Endodermal cell (in vitro differentiated cells): ENCODE results near the gene TUBB4A. TPM values are rescaled to one million over a fixed set of nuclear protein-coding genes. Genes with fewer than 3 reads are reported as not detected.

Source experiments
- DNase-seq: peaks from one replicate; pipeline ENCODE4 v3.0.0-alpha.2; 2017
- H3K27ac ChIP-seq: 2 replicates; pipeline ENCODE4 v1.5.1; 2013; ENCODE audit warnings: mild to moderate bottlenecking, low read depth, low read length, moderate library complexity
- H3K27me3 ChIP-seq: 2 replicates; pipeline ENCODE4 v1.6.1; 2013; ENCODE audit warnings: mild to moderate bottlenecking, low read length, moderate library complexity; ENCODE audit not compliant: insufficient read depth, control insufficient read depth, poor library complexity, severe bottlenecking
- H3K36me3 ChIP-seq: 2 replicates; pipeline ENCODE4 v1.7.0; 2013; ENCODE audit warnings: mild to moderate bottlenecking, low read length, moderate library complexity; ENCODE audit not compliant: control insufficient read depth, insufficient read depth
- H3K4me1 ChIP-seq: one replicate; pipeline ENCODE4 v1.7.0; 2013; ENCODE audit warnings: low read length; ENCODE audit not compliant: control insufficient read depth, insufficient read depth
- H3K4me3 ChIP-seq: 2 replicates; pipeline ENCODE4 v1.5.1; 2013; ENCODE audit warnings: mild to moderate bottlenecking, low read length, moderate library complexity
- H3K9ac ChIP-seq: 2 replicates; pipeline ENCODE4 v1.6.1; 2013; ENCODE audit warnings: mild to moderate bottlenecking, low read length, moderate library complexity; ENCODE audit not compliant: poor library complexity, severe bottlenecking; ENCODE audit errors: extremely low read depth
- H3K9me3 ChIP-seq: 2 replicates; pipeline ENCODE4 v1.6.1; 2013; ENCODE audit warnings: mild to moderate bottlenecking, low read length, moderate library complexity; ENCODE audit not compliant: control insufficient read depth
- H3K27ac Mint-ChIP-seq: 2 replicates; pipeline ENCODE4 v1.8.0; 2020; ENCODE audit warnings: mixed read lengths
- H3K27me3 Mint-ChIP-seq: 2 replicates; pipeline ENCODE4 v1.8.0; 2021; ENCODE audit warnings: mild to moderate bottlenecking, mixed read lengths; ENCODE audit not compliant: insufficient read depth
- H3K36me3 Mint-ChIP-seq: 2 replicates; pipeline ENCODE4 v1.8.0; 2020; ENCODE audit warnings: low read depth, mixed read lengths
- H3K4me1 Mint-ChIP-seq: 2 replicates; pipeline ENCODE4 v1.8.0; 2020; ENCODE audit warnings: mixed read lengths
- H3K4me3 Mint-ChIP-seq: 2 replicates; pipeline ENCODE4 v1.8.0; 2020; ENCODE audit warnings: mild to moderate bottlenecking, moderate library complexity, mixed read lengths
- H3K9me3 Mint-ChIP-seq: 2 replicates; pipeline ENCODE4 v1.8.0; 2020; ENCODE audit warnings: mild to moderate bottlenecking, mixed read lengths
- WGBS, 2 experiments: methylation state at CpG; one replicate each; pipeline versions ENCODE4 v1.1.5 to v1.1.7; 2013; ENCODE audit warnings: missing lambda C conversion rate in 2 of 2, mixed read lengths in 1 of 2; ENCODE audit not compliant: insufficient coverage in 1 of 2, insufficient read length in 1 of 2; 5-methylcytosine and 5-hydroxymethylcytosine counted together
- total RNA-seq, 2 donors: library from RNA; stranded (reverse); fragmentation: NEBNext Ultra II Directional in 1 of 2; extraction: Animal tissue kit (Norgen Biotek cat#: 25700) in 1 of 2; gene quantifications; 2 replicates in 1 of 2; 3 replicates in 1 of 2; pipeline ENCODE4 v1.2.1, GENCODE V29; 2021
- TF ChIP-seq, protein P1 (sequence below): fragments of 200-600 bp; sonication (generic); conservative IDR thresholded peaks from 2 replicates; pipeline ENCODE4 v1.5.0; 2021; ENCODE audit warnings: antibody characterized with exemption, mild to moderate bottlenecking

The TUBB4A gene
- total RNA-seq, 2 donors from 2014 or later: 5.2 to 7.5 TPM

DNA sequence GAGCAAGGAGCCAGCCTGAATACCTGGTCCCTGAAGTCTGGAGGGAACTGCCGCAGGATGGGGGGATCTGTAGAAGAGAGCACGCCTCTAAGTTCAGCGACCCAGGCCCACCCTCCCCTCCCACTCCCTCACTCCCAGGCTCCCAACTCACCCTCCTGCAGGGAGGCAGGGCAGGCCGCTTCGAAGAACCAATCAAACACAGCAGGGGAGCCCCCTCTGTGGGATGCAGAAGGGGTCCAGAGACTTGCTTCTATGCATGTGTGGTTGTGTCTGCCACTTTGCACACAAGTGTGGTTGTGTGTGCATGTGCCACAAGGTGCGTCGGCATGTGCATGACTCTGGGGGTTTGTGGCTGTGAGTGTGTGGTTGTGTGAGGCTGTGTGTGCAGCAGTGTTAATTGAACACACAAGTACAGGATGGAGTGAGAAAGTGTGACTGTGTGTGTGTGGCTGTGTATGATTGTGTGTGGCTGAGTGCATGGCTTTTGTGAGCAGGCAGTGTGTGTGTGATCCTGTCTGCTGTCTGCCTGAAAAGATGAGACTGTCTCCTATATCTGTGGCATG, 22.2 kb downstream of the TUBB4A start:
- Histone ChIP-seq H3K4me1 (no peaks in the 10 kb centered on the region), H3K9me3 (no peaks in the 10 kb centered on the region), H3K4me3 (no peak overlapping the region), H3K27me3 (peaks cover 14% of the 10 kb centered on the region), H3K9ac (no peak overlapping the region), H3K36me3 (no peaks in the 10 kb centered on the region), H3K27ac (no peak overlapping the region)
- no peak overlapping the region for H3K27ac Mint-ChIP-seq
- H3K36me3 Mint-ChIP-seq: no peaks in the 10 kb centered on the region
- H3K4me3 Mint-ChIP-seq: no peak overlapping the region
- peaks cover 23% of the 10 kb centered on the region for H3K27me3 Mint-ChIP-seq
- H3K9me3 Mint-ChIP-seq: no peaks in the 10 kb centered on the region
- H3K4me1 Mint-ChIP-seq: no peaks in the 10 kb centered on the region
- DNase-seq: no peak
- 72 to 100% methylated on average over 2 to 7 of the region's 7 CpGs for WGBS, 2 experiments
- TF ChIP-seq, protein P1, sequence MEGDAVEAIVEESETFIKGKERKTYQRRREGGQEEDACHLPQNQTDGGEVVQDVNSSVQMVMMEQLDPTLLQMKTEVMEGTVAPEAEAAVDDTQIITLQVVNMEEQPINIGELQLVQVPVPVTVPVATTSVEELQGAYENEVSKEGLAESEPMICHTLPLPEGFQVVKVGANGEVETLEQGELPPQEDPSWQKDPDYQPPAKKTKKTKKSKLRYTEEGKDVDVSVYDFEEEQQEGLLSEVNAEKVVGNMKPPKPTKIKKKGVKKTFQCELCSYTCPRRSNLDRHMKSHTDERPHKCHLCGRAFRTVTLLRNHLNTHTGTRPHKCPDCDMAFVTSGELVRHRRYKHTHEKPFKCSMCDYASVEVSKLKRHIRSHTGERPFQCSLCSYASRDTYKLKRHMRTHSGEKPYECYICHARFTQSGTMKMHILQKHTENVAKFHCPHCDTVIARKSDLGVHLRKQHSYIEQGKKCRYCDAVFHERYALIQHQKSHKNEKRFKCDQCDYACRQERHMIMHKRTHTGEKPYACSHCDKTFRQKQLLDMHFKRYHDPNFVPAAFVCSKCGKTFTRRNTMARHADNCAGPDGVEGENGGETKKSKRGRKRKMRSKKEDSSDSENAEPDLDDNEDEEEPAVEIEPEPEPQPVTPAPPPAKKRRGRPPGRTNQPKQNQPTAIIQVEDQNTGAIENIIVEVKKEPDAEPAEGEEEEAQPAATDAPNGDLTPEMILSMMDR: no peak

DNA sequence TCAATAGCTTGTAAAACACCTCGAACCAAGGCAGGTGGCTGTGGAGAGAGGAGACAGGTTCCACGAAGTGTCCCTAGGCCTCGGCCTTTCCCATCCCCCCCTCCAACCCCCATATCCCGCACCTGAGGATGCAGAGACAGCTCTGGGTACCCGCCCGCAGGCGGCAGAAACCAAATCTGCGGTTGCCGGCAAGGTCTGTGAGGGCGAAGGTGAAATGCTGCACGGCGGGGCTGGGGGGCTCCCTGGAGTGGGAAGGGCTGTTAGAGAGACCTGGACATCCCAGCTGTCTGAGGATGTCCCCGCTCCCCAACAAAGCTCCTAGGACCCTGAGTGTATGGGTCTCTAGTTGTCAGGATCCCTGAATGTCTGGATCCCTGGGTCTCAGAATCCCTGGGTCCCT, 23.3 kb downstream of the TUBB4A start:
- 95 to 97% methylated on average over 8 to 11 of the region's 13 CpGs for WGBS, 2 experiments
- peaks cover 31% of the 10 kb centered on the region for H3K27me3 Mint-ChIP-seq

DNA sequence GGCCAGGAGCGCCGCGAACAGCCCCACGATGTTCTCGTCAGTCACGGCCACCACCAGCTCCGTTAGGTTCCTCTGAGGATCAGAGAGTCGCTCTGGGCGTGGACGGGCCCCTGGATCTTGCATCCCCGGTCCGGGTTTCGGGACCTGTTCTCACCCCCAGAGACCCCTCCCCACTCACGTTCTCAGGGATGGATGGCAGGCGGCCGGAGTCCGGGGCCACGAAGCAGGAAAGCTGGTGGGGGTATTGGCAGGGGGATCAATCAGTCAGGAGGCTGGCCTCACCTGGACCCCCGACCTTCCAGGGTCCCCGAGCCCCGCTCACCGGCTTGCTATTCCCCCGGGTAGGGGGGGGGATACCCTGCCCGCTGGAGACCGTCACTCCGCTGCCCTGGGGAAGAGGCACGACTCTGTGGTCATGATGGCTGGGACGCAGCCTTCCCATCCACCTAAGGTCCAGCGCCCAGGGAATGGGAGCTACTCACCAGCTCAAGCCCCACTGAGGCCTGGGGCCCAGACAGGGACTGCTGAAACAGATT, 25.1 kb downstream of the TUBB4A start:
- peaks cover 17% of the 10 kb centered on the region for H3K27me3 ChIP-seq
- TF ChIP-seq, protein P1: no peak
- Mint-ChIP-seq H3K9me3 (no peaks in the 10 kb centered on the region), H3K27me3 (peaks cover 32% of the 10 kb centered on the region), H3K4me3 (peak overlapping the region; percentile 52), H3K36me3 (no peaks in the 10 kb centered on the region), H3K4me1 (no peaks in the 10 kb centered on the region), H3K27ac (no peak overlapping the region)
- H3K9ac ChIP-seq: no peak overlapping the region
- H3K9me3 ChIP-seq: no peaks in the 10 kb centered on the region
- H3K27ac ChIP-seq: no peak overlapping the region
- no peak for DNase-seq
- H3K36me3 ChIP-seq: no peaks in the 10 kb centered on the region
- H3K4me3 ChIP-seq: peak overlapping the region; percentile 77
- 25 to 71% methylated on average over 6 to 28 of the region's 29 CpGs for WGBS, 2 experiments
- H3K4me1 ChIP-seq: no peaks in the 10 kb centered on the region

More for the DNA sequence above, 23.3 kb downstream of the TUBB4A start:
- no peak for DNase-seq
- H3K9me3 ChIP-seq: no peaks in the 10 kb centered on the region
- H3K4me3 Mint-ChIP-seq: no peak overlapping the region
- H3K27ac ChIP-seq: no peak overlapping the region
- no peak overlapping the region for H3K9ac ChIP-seq
- H3K27me3 ChIP-seq: peaks cover 17% of the 10 kb centered on the region
- no peaks in the 10 kb centered on the region for H3K4me1 Mint-ChIP-seq
- H3K9me3 Mint-ChIP-seq: no peaks in the 10 kb centered on the region
- TF ChIP-seq, protein P1: no peak
- no peaks in the 10 kb centered on the region for H3K36me3 ChIP-seq
- H3K27ac Mint-ChIP-seq: no peak overlapping the region
- no peaks in the 10 kb centered on the region for H3K4me1 ChIP-seq
- no peaks in the 10 kb centered on the region for H3K36me3 Mint-ChIP-seq
- no peak overlapping the region for H3K4me3 ChIP-seq
